ENCODE results near the gene SRSF6.
"Not testable (repeated sequence)": the region's sequence is repeated elsewhere in the genome, so short reads cannot be mapped to it uniquely, and the experiment has no call there.

The SRSF6 gene

DNA sequence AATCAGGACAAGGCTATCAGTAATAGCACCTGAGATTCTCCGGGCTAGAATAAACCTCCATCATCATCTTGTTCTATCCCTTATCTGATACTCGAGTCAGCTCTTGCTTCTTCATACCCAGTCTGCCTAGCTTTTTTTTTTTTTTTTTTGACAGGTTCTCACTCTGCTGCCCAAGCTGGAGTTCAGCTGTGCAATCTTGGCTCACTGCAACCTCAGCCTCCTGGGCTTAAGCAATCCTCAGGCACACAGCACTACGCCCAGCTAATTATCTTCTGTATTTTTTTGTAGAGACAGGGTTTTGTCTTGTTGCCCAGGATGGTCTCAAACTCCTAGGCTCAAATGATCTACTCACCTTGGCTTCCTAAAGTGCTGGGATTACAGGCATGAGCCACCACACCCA lies 19.5 kb downstream of the SRSF6 start:
- DNase-seq = no peak

- no peak for DNase-seq
Measured at GRCh38 chr20:43477619-43478018, 19.9 kb downstream of the SRSF6 start.

GRCh38 chr20:43490038-43490437 lies 32.3 kb downstream of the SRSF6 start:
- no peak for DNase-seq

DNA sequence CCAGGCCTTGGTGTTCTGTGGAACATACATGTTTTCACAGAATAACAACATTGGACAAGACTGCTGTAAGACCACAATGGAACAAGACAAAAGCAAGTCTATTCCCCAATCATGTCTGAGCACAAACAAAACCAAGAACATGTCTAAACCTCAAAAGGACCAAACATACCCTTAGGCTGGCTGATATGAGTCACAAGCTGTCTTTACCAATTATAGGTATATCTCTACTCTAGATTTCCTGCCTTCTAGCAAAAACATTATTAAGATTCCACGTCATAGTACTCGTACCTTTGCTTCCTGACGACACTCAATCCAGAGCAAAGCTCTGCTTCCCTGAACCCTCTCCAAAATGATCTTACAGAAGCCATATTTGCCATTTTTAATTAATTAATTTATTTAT lies 34.4 kb downstream of the SRSF6 start:
- no peak for DNase-seq

- DNase-seq = no peak
Measured at GRCh38 chr20:43495388-43495787, 37.7 kb downstream of the SRSF6 start.

DNA sequence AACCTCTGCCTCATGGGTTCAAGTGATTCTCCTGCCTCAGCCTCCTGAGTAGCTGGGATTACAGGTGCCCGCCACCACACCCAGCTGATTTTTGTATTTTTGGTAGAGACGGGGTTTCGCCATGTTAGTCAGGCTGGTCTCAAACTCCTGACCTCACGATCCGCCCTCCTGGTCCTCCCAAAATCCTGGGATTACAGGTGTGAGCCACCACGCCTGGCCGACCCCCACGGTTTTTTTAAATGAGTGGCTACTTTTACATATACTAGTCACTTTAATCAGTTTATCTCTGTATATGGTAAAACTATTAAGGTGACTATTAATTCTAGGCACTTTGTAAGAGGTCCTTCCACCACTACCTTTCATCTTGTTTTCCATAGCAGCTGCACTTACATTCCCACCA lies 44.3 kb downstream of the SRSF6 start:
- not testable (repeated sequence) for DNase-seq

DNA sequence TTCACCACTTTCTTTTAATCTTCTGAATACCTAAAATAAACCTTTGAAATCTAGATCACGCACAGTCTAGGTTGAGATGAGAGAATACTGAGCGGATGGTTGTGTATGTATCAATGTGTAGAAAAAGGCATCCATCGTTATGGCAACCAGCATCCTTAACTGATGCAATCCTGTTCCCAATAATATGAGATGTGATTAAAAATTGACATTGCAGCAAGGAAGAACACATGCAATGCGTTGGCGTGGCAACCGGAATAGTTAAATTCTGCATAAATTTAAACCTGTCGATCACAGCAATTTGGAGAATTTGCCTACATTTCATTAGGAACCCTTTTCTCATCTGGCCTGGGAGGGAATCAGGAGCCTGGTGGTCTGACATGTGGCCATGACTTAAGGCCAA lies 48.5 kb downstream of the SRSF6 start:
- no peak for DNase-seq

DNA sequence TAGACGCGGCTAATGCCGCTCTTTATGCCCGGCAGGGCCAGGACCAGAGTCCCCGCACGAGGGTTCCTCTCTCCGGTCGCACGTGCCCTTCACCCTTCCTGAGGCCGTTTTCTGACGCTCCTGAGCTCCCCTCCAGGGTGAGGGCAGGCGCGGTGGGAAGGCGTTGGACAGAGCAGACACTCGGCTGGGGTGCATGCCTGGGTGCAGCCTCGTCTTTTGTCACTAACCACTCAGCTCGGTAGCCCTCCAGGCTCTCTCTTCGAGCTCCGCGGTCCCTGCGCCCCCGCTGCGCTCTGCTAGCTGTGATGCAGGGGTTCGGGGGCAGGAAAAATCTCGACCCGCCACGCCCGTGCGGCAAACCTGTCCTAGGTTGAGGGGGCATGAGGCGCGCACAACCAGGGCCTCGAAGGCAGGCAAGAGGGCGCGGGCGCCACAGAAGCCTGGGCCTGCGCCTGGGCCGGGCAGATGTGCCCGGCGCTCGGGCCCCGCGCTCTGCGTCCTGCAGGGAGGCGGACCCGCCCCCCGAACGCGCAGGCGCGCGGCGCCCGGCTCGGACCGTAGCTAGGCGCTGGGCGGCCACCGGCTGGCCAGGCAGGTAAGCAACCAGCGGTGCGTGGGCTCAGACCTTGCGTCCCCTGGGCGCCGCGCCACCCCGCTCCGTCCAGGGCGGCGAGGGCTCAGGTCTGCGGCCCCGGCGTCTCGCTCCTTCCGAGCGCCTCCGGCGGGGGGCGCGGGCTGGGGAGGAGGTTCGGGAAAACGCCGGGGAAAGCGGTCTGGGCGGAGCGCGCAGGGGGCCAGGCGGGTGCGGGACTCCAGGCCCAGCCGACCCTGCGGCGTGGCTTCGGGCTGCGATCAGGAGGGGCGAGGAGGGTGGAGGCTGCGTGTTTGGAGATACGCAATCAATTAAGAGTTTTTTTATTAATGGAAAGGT lies 49.7 kb downstream of the SRSF6 start, which contains the start of gene L3MBTL1:
Gene L3MBTL1 (plus strand): TSS at position 548 of the 931 bp plus-strand sequence. CDS start 5,807 bp downstream, outside the sequence.
- DNase-seq = no peak

DNA sequence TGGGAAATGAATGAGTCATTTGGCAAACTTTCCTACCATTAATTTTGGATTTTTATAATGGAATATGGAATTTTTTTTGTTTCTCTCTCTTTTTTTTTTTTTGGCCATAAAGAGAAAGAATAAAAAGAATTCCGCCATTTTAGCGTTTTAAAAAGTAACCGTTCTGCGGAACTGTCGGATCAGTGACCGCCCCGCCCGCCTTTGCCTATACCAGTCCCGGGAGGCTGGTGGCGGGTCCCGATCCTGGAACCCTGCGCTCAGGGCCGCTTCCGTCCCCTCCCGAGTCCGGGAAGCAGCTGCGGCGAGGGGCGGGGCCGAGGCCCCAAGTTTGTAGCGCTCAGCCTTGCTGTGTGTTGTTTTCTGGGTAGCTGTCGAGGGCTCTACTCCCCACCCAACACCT lies 50.4 kb downstream of the SRSF6 start:
- DNase-seq = no peak

DNA sequence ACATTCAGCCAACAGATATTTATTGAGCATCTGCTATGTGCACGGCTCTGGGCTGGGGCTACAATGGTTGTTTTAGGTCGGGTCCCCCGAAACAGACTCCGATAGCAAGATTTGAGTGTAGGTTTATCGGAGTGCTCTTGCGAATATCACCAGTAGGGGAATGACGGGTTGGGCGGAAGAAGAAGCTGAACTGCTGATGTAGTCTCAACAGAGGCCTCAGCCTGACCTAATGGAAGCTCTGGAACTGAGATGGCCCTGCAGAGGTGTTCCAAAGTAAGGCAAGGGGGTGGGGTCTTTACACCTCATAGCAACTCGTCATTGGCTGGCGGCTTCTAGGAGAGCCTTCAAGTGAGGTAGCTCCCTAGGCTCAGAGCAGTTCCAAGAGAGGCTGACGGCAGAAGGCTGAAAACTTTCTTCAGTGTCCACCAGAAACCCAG lies 50.9 kb downstream of the SRSF6 start:
- DNase-seq = no peak

DNA sequence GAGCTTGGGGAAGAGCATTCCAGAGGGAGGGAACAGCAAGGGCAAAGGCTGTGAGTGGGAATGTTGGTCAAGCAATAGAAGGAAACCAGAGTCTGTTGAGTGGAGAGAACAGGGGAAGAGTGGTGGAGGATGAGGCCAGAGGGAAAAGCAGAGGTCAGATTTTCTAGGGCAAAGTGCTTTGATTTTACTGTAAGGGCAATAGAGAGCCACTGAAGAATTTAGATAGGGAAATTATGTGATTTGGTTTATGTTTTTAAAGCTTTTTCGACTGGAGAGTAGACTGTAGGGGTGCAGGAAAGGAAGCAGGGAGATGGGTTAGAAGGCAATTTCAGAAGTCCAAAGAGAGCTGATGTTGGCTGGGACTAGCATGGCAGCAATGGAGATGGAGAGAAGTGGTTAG lies 54.2 kb downstream of the SRSF6 start:
- no peak for DNase-seq

DNA sequence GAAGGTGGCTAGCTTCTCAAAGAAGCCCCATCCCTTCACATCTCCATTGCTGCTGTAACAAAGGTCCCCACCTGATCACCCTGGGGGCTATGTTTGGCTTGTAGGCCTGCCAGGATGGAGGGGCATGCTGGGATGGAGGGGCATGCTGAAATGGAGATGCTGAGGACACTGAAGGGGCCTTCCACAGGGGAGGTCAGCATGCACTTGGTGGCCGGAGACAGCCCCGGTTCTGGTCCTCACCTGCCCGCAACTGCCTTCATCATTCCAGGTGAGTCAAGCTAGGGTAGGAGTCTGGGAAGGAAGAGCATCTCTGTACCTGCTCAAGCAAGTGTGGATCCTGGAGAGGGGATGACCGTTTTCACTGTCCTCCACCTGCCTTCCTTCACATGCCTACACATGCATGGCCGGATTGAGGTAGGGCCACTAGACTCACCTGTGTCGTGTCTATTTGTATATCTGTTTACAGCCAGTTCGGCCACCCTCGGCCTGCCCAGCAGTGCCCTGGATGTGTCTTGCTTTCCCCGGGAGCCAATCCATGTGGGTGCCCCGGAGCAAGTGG lies 55.8 kb downstream of the SRSF6 start:
- DNase-seq = no peak

Measured in activated naive CD4-positive, alpha-beta T cell (primary cell).